ENCODE measurements around the gene TMEM200C. TPM values are rescaled to one million over a fixed set of nuclear protein-coding genes. Genes with fewer than 3 reads are reported as not detected.

The TMEM200C gene
- total RNA-seq, 1 experiment from 2014 or later, result 0.05 TPM

DNA sequence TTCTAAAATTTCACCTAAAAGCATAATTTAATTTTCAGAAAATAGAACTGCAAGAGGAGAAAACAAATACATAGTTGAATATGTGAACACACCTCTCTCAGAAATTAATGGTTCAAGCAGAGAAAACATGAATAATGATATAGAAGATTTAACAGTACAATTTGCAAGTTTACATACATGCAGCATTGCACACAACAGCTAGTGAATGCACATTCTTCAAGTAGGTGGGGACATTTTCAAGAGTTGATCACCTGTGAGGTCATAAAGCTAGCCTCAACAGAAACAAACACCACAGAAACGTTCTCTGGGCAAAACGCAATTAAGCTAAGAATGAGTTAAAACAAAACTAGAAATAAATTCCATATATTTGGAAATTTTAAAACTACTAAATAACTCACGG is 38.1 kb downstream of the TMEM200C start:
- H3K27ac Mint-ChIP-seq (ENCODE audit: unreplicated experiment), result no peak overlapping the region
- no peak for DNase-seq
- BruUV-seq (replicated peaks), result no TSS peak
- H3K9me3 ChIP-seq, result no peaks in the 10 kb centered on the region
- no peaks in the 10 kb centered on the region for H3K27me3 ChIP-seq (replicated peaks; ENCODE audit: control insufficient read depth, insufficient read depth, low read length)
- ChIA-PET CTCF (interaction anchor here (0.7 kb wide), 1 partner anchor 12 kb away, joined by 3 read pairs; no protein-coding TSS in a partner anchor), POLR2A (no interaction called here)
- H3K4me1 ChIP-seq, result no peaks in the 10 kb centered on the region
- intact Hi-C loops (cut with micrococcal nuclease; ENCODE audit: unreplicated experiment), result no loop called here
- peaks cover 9% of the 10 kb centered on the region for H3K9me3 Mint-ChIP-seq (ENCODE audit: unreplicated experiment)
- H3K27me3 Mint-ChIP-seq (ENCODE audit: insufficient read depth, unreplicated experiment), result peaks cover 16% of the 10 kb centered on the region
- no peak overlapping the region for H3K4me3 ChIP-seq (ENCODE audit: low read depth, low read length)
- TF ChIP-seq, protein P1, sequence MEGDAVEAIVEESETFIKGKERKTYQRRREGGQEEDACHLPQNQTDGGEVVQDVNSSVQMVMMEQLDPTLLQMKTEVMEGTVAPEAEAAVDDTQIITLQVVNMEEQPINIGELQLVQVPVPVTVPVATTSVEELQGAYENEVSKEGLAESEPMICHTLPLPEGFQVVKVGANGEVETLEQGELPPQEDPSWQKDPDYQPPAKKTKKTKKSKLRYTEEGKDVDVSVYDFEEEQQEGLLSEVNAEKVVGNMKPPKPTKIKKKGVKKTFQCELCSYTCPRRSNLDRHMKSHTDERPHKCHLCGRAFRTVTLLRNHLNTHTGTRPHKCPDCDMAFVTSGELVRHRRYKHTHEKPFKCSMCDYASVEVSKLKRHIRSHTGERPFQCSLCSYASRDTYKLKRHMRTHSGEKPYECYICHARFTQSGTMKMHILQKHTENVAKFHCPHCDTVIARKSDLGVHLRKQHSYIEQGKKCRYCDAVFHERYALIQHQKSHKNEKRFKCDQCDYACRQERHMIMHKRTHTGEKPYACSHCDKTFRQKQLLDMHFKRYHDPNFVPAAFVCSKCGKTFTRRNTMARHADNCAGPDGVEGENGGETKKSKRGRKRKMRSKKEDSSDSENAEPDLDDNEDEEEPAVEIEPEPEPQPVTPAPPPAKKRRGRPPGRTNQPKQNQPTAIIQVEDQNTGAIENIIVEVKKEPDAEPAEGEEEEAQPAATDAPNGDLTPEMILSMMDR (IDR thresholded peaks at IDR 0.05; ENCODE audit: insufficient read depth in 1 of 2, low read depth in 1 of 2, low read length in 1 of 2, severe bottlenecking in 1 of 2, unreplicated experiment in 1 of 2), result no peak
- no peaks in the 10 kb centered on the region for H3K4me1 Mint-ChIP-seq (ENCODE audit: low read depth, unreplicated experiment)
- no peaks in the 10 kb centered on the region for H3K36me3 Mint-ChIP-seq (ENCODE audit: insufficient read depth, unreplicated experiment)
- H3K4me3 Mint-ChIP-seq (ENCODE audit: unreplicated experiment), result no peak overlapping the region
- H3K36me3 ChIP-seq (ENCODE audit: control insufficient read depth, insufficient read depth, low read length), result no peaks in the 10 kb centered on the region

DNA sequence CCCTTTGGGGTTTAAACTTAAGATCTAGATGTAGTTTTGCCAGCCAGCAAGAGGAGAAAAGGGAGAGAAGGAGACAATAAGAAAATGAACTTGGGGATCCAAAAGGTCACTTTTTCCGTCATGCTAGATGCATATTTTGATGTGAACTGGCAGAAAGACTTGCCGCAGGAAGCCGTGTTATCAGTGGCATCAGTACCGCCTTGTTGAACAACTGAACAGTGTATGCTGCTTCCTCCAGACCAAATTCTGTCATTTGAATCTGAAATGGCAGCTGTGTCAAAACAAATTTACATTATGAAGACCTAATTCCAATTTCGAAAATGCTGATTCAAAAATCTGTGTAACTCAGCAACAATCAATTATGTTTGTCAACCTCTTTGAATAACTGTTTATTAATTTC is 42.1 kb downstream of the TMEM200C start:
- Mint-ChIP-seq H3K27me3 (ENCODE audit: insufficient read depth, unreplicated experiment) (peaks cover 14% of the 10 kb centered on the region), H3K4me3 (ENCODE audit: unreplicated experiment) (no peak overlapping the region), H3K9me3 (ENCODE audit: unreplicated experiment) (no peaks in the 10 kb centered on the region), H3K4me1 (ENCODE audit: low read depth, unreplicated experiment) (no peaks in the 10 kb centered on the region), H3K36me3 (ENCODE audit: insufficient read depth, unreplicated experiment) (no peaks in the 10 kb centered on the region), H3K27ac (ENCODE audit: unreplicated experiment) (no peak overlapping the region)
- TF ChIP-seq, protein P1 (IDR thresholded peaks at IDR 0.05; ENCODE audit: insufficient read depth in 1 of 2, low read depth in 1 of 2, low read length in 1 of 2, severe bottlenecking in 1 of 2, unreplicated experiment in 1 of 2), result no peak
- Histone ChIP-seq H3K36me3 (ENCODE audit: control insufficient read depth, insufficient read depth, low read length) (no peaks in the 10 kb centered on the region), H3K4me3 (ENCODE audit: low read depth, low read length) (no peak overlapping the region), H3K4me1 (no peaks in the 10 kb centered on the region), H3K27me3 (replicated peaks; ENCODE audit: control insufficient read depth, insufficient read depth, low read length) (no peaks in the 10 kb centered on the region), H3K9me3 (no peaks in the 10 kb centered on the region)
- ChIA-PET CTCF (no interaction called here), POLR2A (no interaction called here)
- BruUV-seq (replicated peaks), result no TSS peak
- intact Hi-C loops (cut with micrococcal nuclease; ENCODE audit: unreplicated experiment), result no loop called here
- no peak for DNase-seq

DNA sequence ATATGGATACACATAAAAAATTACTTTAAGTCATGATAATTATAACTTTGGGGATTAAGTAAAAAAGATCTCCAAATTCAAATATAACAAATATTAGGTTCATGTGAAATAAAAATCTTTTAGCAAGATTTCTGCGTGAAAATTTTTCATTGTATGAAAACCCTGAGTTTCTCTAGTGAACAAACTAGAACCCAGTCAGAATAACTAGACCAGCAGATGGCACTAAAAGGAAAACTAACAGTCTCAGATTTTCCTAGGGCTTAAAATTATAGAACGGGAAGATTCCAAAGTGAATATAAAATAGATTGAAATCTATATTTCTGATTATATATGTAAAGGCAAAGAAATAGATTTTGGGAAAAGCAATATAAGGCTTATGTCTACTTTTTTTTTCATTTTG is 43.3 kb downstream of the TMEM200C start:
- H3K36me3 ChIP-seq (ENCODE audit: control insufficient read depth, insufficient read depth, low read length), result no peaks in the 10 kb centered on the region
- no peak overlapping the region for H3K4me3 Mint-ChIP-seq (ENCODE audit: unreplicated experiment)
- H3K4me3 ChIP-seq (ENCODE audit: low read depth, low read length), result no peak overlapping the region
- no peak overlapping the region for H3K27ac Mint-ChIP-seq (ENCODE audit: unreplicated experiment)
- no peak for DNase-seq
- TF ChIP-seq, protein P1 (IDR thresholded peaks at IDR 0.05; ENCODE audit: insufficient read depth in 1 of 2, low read depth in 1 of 2, low read length in 1 of 2, severe bottlenecking in 1 of 2, unreplicated experiment in 1 of 2), result peak in 1 of 2 experiments; percentile 35
- no peaks in the 10 kb centered on the region for H3K9me3 ChIP-seq
- H3K36me3 Mint-ChIP-seq (ENCODE audit: insufficient read depth, unreplicated experiment), result no peaks in the 10 kb centered on the region
- no peaks in the 10 kb centered on the region for H3K27me3 ChIP-seq (replicated peaks; ENCODE audit: control insufficient read depth, insufficient read depth, low read length)
- no peaks in the 10 kb centered on the region for H3K4me1 Mint-ChIP-seq (ENCODE audit: low read depth, unreplicated experiment)
- H3K4me1 ChIP-seq, result no peaks in the 10 kb centered on the region
- peaks cover 11% of the 10 kb centered on the region for H3K27me3 Mint-ChIP-seq (ENCODE audit: insufficient read depth, unreplicated experiment)
- ChIA-PET CTCF (no interaction called here), POLR2A (no interaction called here)
- no TSS peak for BruUV-seq (replicated peaks)
- intact Hi-C loops (cut with micrococcal nuclease; ENCODE audit: unreplicated experiment), result no loop called here
- no peaks in the 10 kb centered on the region for H3K9me3 Mint-ChIP-seq (ENCODE audit: unreplicated experiment)
